ENCODE results near the gene TNP2. TPM values are rescaled to one million over a fixed set of nuclear protein-coding genes. Genes with fewer than 3 reads are reported as not detected.

The TNP2 gene
- total and polyA plus RNA-seq, 2 of the 4 experiments (the other 2 are of a cell fraction) = not detected

GRCh38 chr16:11260596-11260966 lies 8.5 kb downstream of the TNP2 start:
- dilution Hi-C loops (cut with HindIII; ENCODE audit: low sequenced_read_pairs, unreplicated experiment) (no loop called here), intact Hi-C loops (cut with micrococcal nuclease) (no loop called here), in situ Hi-C loops (cut with MboI; ENCODE audit: low sequenced_read_pairs) (loop anchor here (5.0 kb wide), 1 partner anchor 47 kb away; no protein-coding TSS in a partner anchor)
- no peak overlapping the region for H4K5ac ChIP-seq (ENCODE audit: low read depth, low read length)
- H3K79me1 ChIP-seq (ENCODE audit: low read depth in 1 of 2, low read length in 2 of 2) = peaks cover 0 to 7% of the 10 kb centered on the region in 2 experiments; a peak in 1 of 4 replicates
- H4K8ac ChIP-seq (ENCODE audit: low read depth in 2 of 2, low read length in 2 of 2) = no peak overlapping the region
- ChIA-PET POLR2A (ENCODE audit: unreplicated experiment) (no interaction called here), CTCF (interaction anchor here (1.8 kb wide), 1 partner anchor 96 kb away, joined by 5 read pairs; no protein-coding TSS in a partner anchor)
- peak overlapping the region; percentile 34 for H2AFZ ChIP-seq (replicated peaks; ENCODE audit: low read length, poor library complexity)
- no peak overlapping the region for H2AK9ac ChIP-seq (replicated peaks; ENCODE audit: low read depth, low read length, poor library complexity)
- DNase-seq = no peak
- no peak overlapping the region for H2AK5ac ChIP-seq (ENCODE audit: low read depth, low read length)
- H3K4ac ChIP-seq (ENCODE audit: low read depth, low read length) = no peak overlapping the region
- H3K9ac ChIP-seq (ENCODE audit: low read depth, low read length) = no peak overlapping the region
- no peak overlapping the region for H3K4me2 ChIP-seq (ENCODE audit: low read depth, low read length)
- 100% methylated on average over 1 of the region's 3 CpGs; no CpG with 5 or more reads in 1 of the 2 experiments for WGBS, 2 experiments (ENCODE audit: extremely low coverage in 2 of 2, insufficient read length in 1 of 2)
- no peak overlapping the region for H2BK15ac ChIP-seq (ENCODE audit: low read depth, low read length)
- BruUV-seq (replicated peaks) = no TSS peak
- H2BK120ac ChIP-seq (ENCODE audit: low read depth, low read length) = no peak overlapping the region
- H3K56ac ChIP-seq (ENCODE audit: extremely low read depth, insufficient read depth, low read length) = no peak overlapping the region
- H3K9me3 ChIP-seq (ENCODE audit: control insufficient read depth, insufficient read depth, low read length) = no peaks in the 10 kb centered on the region
- H3K23ac ChIP-seq (ENCODE audit: low read depth, low read length) = no peak overlapping the region
- no peaks in the 10 kb centered on the region; the same call in 1 of the 2 replicates for H4K20me1 ChIP-seq (ENCODE audit: insufficient read depth, low read length)
- H3K36me3 ChIP-seq (ENCODE audit: control insufficient read depth, insufficient read depth, low read length) = no peaks in the 10 kb centered on the region
- H3K4me3 ChIP-seq (ENCODE audit: insufficient read depth, low read depth, low read length) = no peak overlapping the region
- no peak overlapping the region for H4K91ac ChIP-seq (ENCODE audit: insufficient read depth, low read depth, low read length)
- no peak overlapping the region for H2BK20ac ChIP-seq (ENCODE audit: low read depth, low read length)
- H3K27ac ChIP-seq (ENCODE audit: insufficient read depth, low read length) = no peak overlapping the region
- no peak for ATAC-seq (ENCODE audit: low read depth)
- no peak overlapping the region for H3K18ac ChIP-seq (ENCODE audit: low read depth, low read length)
- no peak for TF ChIP-seq RCOR1 (IDR thresholded peaks at IDR 0.05; ENCODE audit: insufficient replicate concordance, low read length)
- no peak for TF ChIP-seq SMC3 (IDR thresholded peaks at IDR 0.05; ENCODE audit: low read depth, low read length)
- no peak for TF ChIP-seq RAD21 (IDR thresholded peaks at IDR 0.05; ENCODE audit: low read length)
- no peak for TF ChIP-seq BHLHE40 (IDR thresholded peaks at IDR 0.05; ENCODE audit: low read depth, low read length)
- TF ChIP-seq MAFK (IDR thresholded peaks at IDR 0.05; ENCODE audit: low read depth, low read length) = no peak
- no peak for TF ChIP-seq FOS (IDR thresholded peaks at IDR 0.05; ENCODE audit: low read depth, low read length)
- no peak for TF ChIP-seq ELK1 (IDR thresholded peaks at IDR 0.05; ENCODE audit: borderline replicate concordance, low read depth, low read length)
- no peak overlapping the region for H2BK5ac ChIP-seq (ENCODE audit: low read depth, low read length, poor library complexity, severe bottlenecking)
- peaks cover 10% of the 10 kb centered on the region for H3K4me1 ChIP-seq (ENCODE audit: control insufficient read depth, insufficient read depth, low read length)
- H3K27me3 ChIP-seq (ENCODE audit: control insufficient read depth, insufficient read depth, low read length) = peaks cover 12% of the 10 kb centered on the region
- no peak overlapping the region for H3K14ac ChIP-seq (replicated peaks; ENCODE audit: low read depth, low read length)
- no peaks in the 10 kb centered on the region for H3K9me1 ChIP-seq (ENCODE audit: insufficient read depth, low read length)
